MM.1S (cell line): ENCODE data around the gene VPS9D1.

Source experiments
- CTCF ChIP-seq: fragments of 300-600 bp; sonication (generic); IDR thresholded peaks from 2 replicates; pipeline ENCODE4 v1.5.1; 2016; ENCODE audit warnings: antibody characterized with exemption, low read length, mixed read lengths
- EZH2 ChIP-seq: fragments of 300-600 bp; sonication (generic); optimal IDR thresholded peaks from 2 replicates; pipeline ENCODE3; 2017; ENCODE audit warnings: low read depth, mild to moderate bottlenecking, antibody characterized with exemption, low read length, mixed read lengths

GRCh38 chr16:89691986-89692569 lies 28.6 kb downstream of the VPS9D1 start:
- no peak for TF ChIP-seq CTCF
- no peak for TF ChIP-seq EZH2
